WTC11 (cell line): ENCODE data around the gene RFLNA. TPM values are rescaled to one million over a fixed set of nuclear protein-coding genes. Genes with fewer than 3 reads are reported as not detected.

Experiments
- ATAC-seq: fragments of 200-7000 bp; cut with Tn5 transposase; 2 replicates; pipeline ENCODE4 v1.10.0; 2021; ENCODE audit warnings: mild to moderate bottlenecking, moderate library complexity
- CTCF ChIA-PET: fragments of 300-600 bp; sonication (Branson Sonifier 250); formaldehyde crosslinking; loops from one replicate; lab custom pipeline; 2021; ENCODE audit warnings: antibody characterized with exemption; lab: Charles Lee
- POLR2A ChIA-PET: fragments of 350-600 bp; sonication (Branson Sonifier 250); formaldehyde crosslinking; loops from one replicate; lab custom pipeline; 2021; ENCODE audit warnings: antibody characterized with exemption; lab: Charles Lee
- DNase-seq: peaks from one replicate; pipeline ENCODE4 v3.0.0; 2021; ENCODE audit warnings: low spot score
- H3K27ac Mint-ChIP-seq: 2 replicates; pipeline ENCODE4 v1.8.0; 2021; ENCODE audit warnings: mixed read lengths
- H3K27me3 Mint-ChIP-seq: 2 replicates; pipeline ENCODE4 v1.8.0; 2021; ENCODE audit warnings: low read depth, mild to moderate bottlenecking, moderate library complexity, mixed read lengths
- H3K36me3 Mint-ChIP-seq: 2 replicates; pipeline ENCODE4 v1.8.0; 2021; ENCODE audit warnings: mixed read lengths
- H3K4me1 Mint-ChIP-seq: 2 replicates; pipeline ENCODE4 v1.8.0; 2022; ENCODE audit warnings: mixed read lengths
- H3K4me3 Mint-ChIP-seq: 2 replicates; pipeline ENCODE4 v1.8.0; 2021; ENCODE audit warnings: mild to moderate bottlenecking, moderate library complexity, mixed read lengths
- H3K9me3 Mint-ChIP-seq: 2 replicates; pipeline ENCODE4 v1.8.0; 2021; ENCODE audit warnings: mixed read lengths
- EMX1 ChIP-seq: fragments of 250-450 bp; sonication (Bioruptor Pico); IDR thresholded peaks from 2 replicates; pipeline ENCODE4 v1.8.0; 2021; ENCODE audit warnings: mild to moderate bottlenecking
- GTF2I ChIP-seq: fragments of 250-450 bp; sonication (Bioruptor Pico); conservative IDR thresholded peaks from 2 replicates; pipeline ENCODE4 v1.4.0; 2021; ENCODE audit warnings: mild to moderate bottlenecking
- IRF2 ChIP-seq: sonication (generic); formaldehyde crosslinking; IDR thresholded peaks from 2 replicates; pipeline ENCODE4 v1.8.0; 2022; ENCODE audit warnings: low read depth, missing genetic modification reagents, borderline replicate concordance
- MYBL2 ChIP-seq: sonication (generic); formaldehyde crosslinking; IDR thresholded peaks from 2 replicates; pipeline ENCODE4 v1.8.1; 2023; ENCODE audit warnings: mild to moderate bottlenecking, moderate library complexity, missing genetic modification reagents
- NFATC4 ChIP-seq: fragments of 250-450 bp; sonication (Bioruptor Pico); IDR thresholded peaks from 2 replicates; pipeline ENCODE4 v1.9.0; 2021; ENCODE audit warnings: mild to moderate bottlenecking
- NR1H2 ChIP-seq: sonication (generic); formaldehyde crosslinking; IDR thresholded peaks from 2 replicates; pipeline ENCODE4 v1.9.0; 2021; ENCODE audit warnings: mild to moderate bottlenecking, moderate library complexity, missing genetic modification reagents
- PRDM15 ChIP-seq: sonication (generic); formaldehyde crosslinking; IDR thresholded peaks from 2 replicates; pipeline ENCODE4 v1.8.0; 2022; ENCODE audit warnings: missing genetic modification reagents
- TEAD1 ChIP-seq: sonication (generic); formaldehyde crosslinking; IDR thresholded peaks from 2 replicates; pipeline ENCODE4 v1.8.0; 2022; ENCODE audit warnings: mild to moderate bottlenecking, missing genetic modification reagents
- TP53 ChIP-seq: sonication (generic); formaldehyde crosslinking; IDR thresholded peaks from 2 replicates; pipeline ENCODE4 v1.8.1; 2023; ENCODE audit warnings: mild to moderate bottlenecking, missing genetic modification reagents
- ZNF121 ChIP-seq: sonication (generic); formaldehyde crosslinking; IDR thresholded peaks from 2 replicates; pipeline ENCODE4 v1.8.0; 2023; ENCODE audit warnings: missing genetic modification reagents
- ZNF416 ChIP-seq: fragments of 250-450 bp; sonication (Bioruptor Pico); IDR thresholded peaks from 2 replicates; pipeline ENCODE4 v1.9.0; 2021; ENCODE audit warnings: mild to moderate bottlenecking, inconsistent platforms
- total RNA-seq: library from RNA; stranded (reverse); gene quantifications from 3 replicates; pipeline ENCODE4 v1.2.3, GENCODE V29; 2021
- TF ChIP-seq, protein P1 (sequence below): sonication (generic); formaldehyde crosslinking; IDR thresholded peaks from 2 replicates; pipeline ENCODE4 v1.8.1; 2023; ENCODE audit warnings: mild to moderate bottlenecking, missing genetic modification reagents, borderline replicate concordance
- TF ChIP-seq, protein P2 (sequence below): fragments of 250-450 bp; sonication (Bioruptor Pico); IDR thresholded peaks from 2 replicates; pipeline ENCODE4 v2.1.2; 2022; ENCODE audit warnings: mild to moderate bottlenecking, moderate library complexity
- TF ChIP-seq, protein P3 (sequence below): sonication (generic); formaldehyde crosslinking; IDR thresholded peaks from 2 replicates; pipeline ENCODE4 v1.8.0; 2022; ENCODE audit warnings: mild to moderate bottlenecking, missing genetic modification reagents
- TF ChIP-seq, protein P4 (sequence below): sonication (generic); formaldehyde crosslinking; IDR thresholded peaks from 2 replicates; pipeline ENCODE4 v1.8.1; 2023; ENCODE audit warnings: mild to moderate bottlenecking, missing genetic modification reagents

RFLNA gene
- total RNA-seq, 1 experiment from 2014 or later = 6.3 TPM

- TF ChIP-seq, protein P1, sequence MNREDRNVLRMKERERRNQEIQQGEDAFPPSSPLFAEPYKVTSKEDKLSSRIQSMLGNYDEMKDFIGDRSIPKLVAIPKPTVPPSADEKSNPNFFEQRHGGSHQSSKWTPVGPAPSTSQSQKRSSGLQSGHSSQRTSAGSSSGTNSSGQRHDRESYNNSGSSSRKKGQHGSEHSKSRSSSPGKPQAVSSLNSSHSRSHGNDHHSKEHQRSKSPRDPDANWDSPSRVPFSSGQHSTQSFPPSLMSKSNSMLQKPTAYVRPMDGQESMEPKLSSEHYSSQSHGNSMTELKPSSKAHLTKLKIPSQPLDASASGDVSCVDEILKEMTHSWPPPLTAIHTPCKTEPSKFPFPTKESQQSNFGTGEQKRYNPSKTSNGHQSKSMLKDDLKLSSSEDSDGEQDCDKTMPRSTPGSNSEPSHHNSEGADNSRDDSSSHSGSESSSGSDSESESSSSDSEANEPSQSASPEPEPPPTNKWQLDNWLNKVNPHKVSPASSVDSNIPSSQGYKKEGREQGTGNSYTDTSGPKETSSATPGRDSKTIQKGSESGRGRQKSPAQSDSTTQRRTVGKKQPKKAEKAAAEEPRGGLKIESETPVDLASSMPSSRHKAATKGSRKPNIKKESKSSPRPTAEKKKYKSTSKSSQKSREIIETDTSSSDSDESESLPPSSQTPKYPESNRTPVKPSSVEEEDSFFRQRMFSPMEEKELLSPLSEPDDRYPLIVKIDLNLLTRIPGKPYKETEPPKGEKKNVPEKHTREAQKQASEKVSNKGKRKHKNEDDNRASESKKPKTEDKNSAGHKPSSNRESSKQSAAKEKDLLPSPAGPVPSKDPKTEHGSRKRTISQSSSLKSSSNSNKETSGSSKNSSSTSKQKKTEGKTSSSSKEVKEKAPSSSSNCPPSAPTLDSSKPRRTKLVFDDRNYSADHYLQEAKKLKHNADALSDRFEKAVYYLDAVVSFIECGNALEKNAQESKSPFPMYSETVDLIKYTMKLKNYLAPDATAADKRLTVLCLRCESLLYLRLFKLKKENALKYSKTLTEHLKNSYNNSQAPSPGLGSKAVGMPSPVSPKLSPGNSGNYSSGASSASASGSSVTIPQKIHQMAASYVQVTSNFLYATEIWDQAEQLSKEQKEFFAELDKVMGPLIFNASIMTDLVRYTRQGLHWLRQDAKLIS = no peak
- TF ChIP-seq, protein P2, sequence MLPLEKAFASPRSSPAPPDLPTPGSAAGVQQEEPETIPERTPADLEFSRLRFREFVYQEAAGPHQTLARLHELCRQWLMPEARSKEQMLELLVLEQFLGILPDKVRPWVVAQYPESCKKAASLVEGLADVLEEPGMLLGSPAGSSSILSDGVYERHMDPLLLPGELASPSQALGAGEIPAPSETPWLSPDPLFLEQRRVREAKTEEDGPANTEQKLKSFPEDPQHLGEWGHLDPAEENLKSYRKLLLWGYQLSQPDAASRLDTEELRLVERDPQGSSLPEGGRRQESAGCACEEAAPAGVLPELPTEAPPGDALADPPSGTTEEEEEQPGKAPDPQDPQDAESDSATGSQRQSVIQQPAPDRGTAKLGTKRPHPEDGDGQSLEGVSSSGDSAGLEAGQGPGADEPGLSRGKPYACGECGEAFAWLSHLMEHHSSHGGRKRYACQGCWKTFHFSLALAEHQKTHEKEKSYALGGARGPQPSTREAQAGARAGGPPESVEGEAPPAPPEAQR (CRISPR knock-in tag) = no peak
- TF ChIP-seq NR1H2 = no peak
Measured at GRCh38 chr12:124259154-124260066, 35.5 kb upstream of the RFLNA start (continued).

GRCh38 chr12:124261885-124262284 is 33.0 kb upstream of the RFLNA start:
- ATAC-seq (no peak), DNase-seq (no peak)
- Mint-ChIP-seq H3K4me3 (no peak overlapping the region), H3K36me3 (no peaks in the 10 kb centered on the region), H3K27ac (no peak overlapping the region), H3K9me3 (no peaks in the 10 kb centered on the region), H3K27me3 (peaks cover 3% of the 10 kb centered on the region; the same call in 1 of the 2 replicates), H3K4me1 (peaks cover 12% of the 10 kb centered on the region)
- TF ChIP-seq EMX1 (CRISPR knock-in tag) (no peak), ZNF416 (CRISPR knock-in tag) (no peak), TP53 (CRISPR knock-in tag) (no peak), NFATC4 (CRISPR knock-in tag) (no peak)
- TF ChIP-seq, protein P3, sequence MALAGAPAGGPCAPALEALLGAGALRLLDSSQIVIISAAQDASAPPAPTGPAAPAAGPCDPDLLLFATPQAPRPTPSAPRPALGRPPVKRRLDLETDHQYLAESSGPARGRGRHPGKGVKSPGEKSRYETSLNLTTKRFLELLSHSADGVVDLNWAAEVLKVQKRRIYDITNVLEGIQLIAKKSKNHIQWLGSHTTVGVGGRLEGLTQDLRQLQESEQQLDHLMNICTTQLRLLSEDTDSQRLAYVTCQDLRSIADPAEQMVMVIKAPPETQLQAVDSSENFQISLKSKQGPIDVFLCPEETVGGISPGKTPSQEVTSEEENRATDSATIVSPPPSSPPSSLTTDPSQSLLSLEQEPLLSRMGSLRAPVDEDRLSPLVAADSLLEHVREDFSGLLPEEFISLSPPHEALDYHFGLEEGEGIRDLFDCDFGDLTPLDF (CRISPR knock-in tag) = no peak
- TF ChIP-seq, protein P4, sequence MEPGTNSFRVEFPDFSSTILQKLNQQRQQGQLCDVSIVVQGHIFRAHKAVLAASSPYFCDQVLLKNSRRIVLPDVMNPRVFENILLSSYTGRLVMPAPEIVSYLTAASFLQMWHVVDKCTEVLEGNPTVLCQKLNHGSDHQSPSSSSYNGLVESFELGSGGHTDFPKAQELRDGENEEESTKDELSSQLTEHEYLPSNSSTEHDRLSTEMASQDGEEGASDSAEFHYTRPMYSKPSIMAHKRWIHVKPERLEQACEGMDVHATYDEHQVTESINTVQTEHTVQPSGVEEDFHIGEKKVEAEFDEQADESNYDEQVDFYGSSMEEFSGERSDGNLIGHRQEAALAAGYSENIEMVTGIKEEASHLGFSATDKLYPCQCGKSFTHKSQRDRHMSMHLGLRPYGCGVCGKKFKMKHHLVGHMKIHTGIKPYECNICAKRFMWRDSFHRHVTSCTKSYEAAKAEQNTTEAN (CRISPR knock-in tag) = no peak
- ChIA-PET POLR2A (interaction anchor here (0.6 kb wide), 1 partner anchor 85 kb away, joined by 3 read pairs; no protein-coding TSS in a partner anchor), CTCF (no interaction called here)

DNA sequence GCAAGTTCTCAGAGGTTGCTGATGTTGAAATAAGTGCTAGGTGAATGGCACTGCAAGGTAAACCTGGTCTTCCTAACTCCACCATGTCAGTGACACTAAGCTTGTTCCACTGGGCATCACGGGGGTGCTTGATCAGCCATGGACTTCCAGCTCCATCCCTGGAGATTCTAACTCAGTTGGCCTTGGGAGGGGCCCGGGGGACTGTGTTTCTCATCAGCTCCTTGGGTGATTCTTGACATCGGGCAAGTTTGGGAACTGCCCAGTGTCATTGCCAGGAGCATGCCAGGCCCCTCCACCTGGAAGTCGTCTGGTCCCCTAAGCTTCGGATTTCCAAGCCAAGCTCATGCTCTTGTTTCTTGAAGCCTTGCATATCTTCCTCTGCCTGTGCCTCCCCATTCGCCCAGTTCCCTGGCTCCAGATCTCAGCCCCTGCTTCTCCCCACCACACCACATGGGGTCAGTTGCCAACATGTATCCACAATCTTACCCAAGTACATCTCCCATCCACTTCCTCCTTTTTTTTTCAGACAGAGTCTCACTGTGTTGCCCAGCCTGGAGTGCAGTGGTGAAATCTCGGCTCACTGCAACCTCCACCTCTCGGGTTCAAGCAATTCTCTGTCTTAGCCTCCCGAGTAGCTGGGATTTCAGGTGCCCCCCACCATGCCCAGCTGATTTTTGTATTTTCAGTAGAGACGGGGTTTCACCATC is 30.7 kb upstream of the RFLNA start:
- no peak for ATAC-seq
- CTCF ChIA-PET = interaction anchor here (1.2 to 2.4 kb wide), 3 partner anchors 9 to 220 kb away, joined by 3 to 9 read pairs (median 3); no protein-coding TSS in a partner anchor
- Mint-ChIP-seq H3K27ac (no peak overlapping the region; the same call in 1 of the 2 replicates), H3K4me3 (no peak overlapping the region), H3K4me1 (peaks cover 5% of the 10 kb centered on the region; the same call in 1 of the 2 replicates), H3K36me3 (peaks cover 6% of the 10 kb centered on the region; the same call in 1 of the 2 replicates), H3K9me3 (peaks cover 7% of the 10 kb centered on the region), H3K27me3 (no peaks in the 10 kb centered on the region)
- DNase-seq = no peak
- TF ChIP-seq TEAD1 (CRISPR knock-in tag) (no peak), ZNF121 (peak; percentile 63; the same call in 1 of the 2 replicates), PRDM15 (CRISPR knock-in tag) (no peak), MYBL2 (no peak), GTF2I (CRISPR knock-in tag) (no peak), NR1H2 (no peak), IRF2 (CRISPR knock-in tag) (no peak)
- TF ChIP-seq, protein P1 = no peak
- POLR2A ChIA-PET = no interaction called here
